Activated effector memory CD4-positive, alpha-beta T cell treated with anti-CD3 and anti-CD28 coated beads, Interleukin-2, amount 50 U/mL, for 16 hours (primary cell): ENCODE measurements around the gene UGT2B11.
"Not testable (repeated sequence)": the region's sequence is repeated elsewhere in the genome, so short reads cannot be mapped to it uniquely, and the experiment has no call there.

Source experiments
- DNase-seq: peaks from one replicate; pipeline ENCODE4 v3.0.0-alpha.2; 2020

Gene UGT2B11

GRCh38 chr4:69214716-69215115 lies at the start of gene UGT2B11:
UGT2B11 (minus strand) TSS chr4:69214748; CDS start chr4:69214722, 26 bp downstream.
- DNase-seq, result no peak

GRCh38 chr4:69253147-69253772 lies 38.7 kb upstream of the UGT2B11 start:
- DNase-seq, result not testable (repeated sequence)

GRCh38 chr4:69250884-69251283 lies 36.3 kb upstream of the UGT2B11 start:
- DNase-seq, result not testable (repeated sequence)

- not testable (repeated sequence) for DNase-seq
These were observed 28.2 kb upstream of the UGT2B11 start for GRCh38 chr4:69242562-69243240.

- not testable (repeated sequence) for DNase-seq
These were observed 27.2 kb upstream of the UGT2B11 start for GRCh38 chr4:69241746-69242145.

GRCh38 chr4:69240787-69241186 lies 26.2 kb upstream of the UGT2B11 start:
- DNase-seq, result not testable (repeated sequence)

- no peak for DNase-seq
These were observed 25.1 kb upstream of the UGT2B11 start for GRCh38 chr4:69239557-69240168.

- no peak for DNase-seq
These were observed 24.5 kb upstream of the UGT2B11 start for GRCh38 chr4:69239092-69239491.

- DNase-seq, result no peak
These were observed 10.3 kb upstream of the UGT2B11 start for GRCh38 chr4:69224891-69225290.

GRCh38 chr4:69223277-69223676 lies 8.7 kb upstream of the UGT2B11 start:
- not testable (repeated sequence) for DNase-seq

- not testable (repeated sequence) for DNase-seq
These were observed 3.9 kb upstream of the UGT2B11 start for GRCh38 chr4:69218491-69218890.

- DNase-seq, result no peak
These were observed 3.6 kb downstream of the UGT2B11 start for GRCh38 chr4:69210911-69211310.

GRCh38 chr4:69198506-69198905 lies 16.0 kb downstream of the UGT2B11 start:
- DNase-seq, result not testable (repeated sequence)

GRCh38 chr4:69196209-69196965 lies 18.2 kb downstream of the UGT2B11 start:
- DNase-seq, result no peak

GRCh38 chr4:69194166-69194565 lies 20.4 kb downstream of the UGT2B11 start:
- no peak for DNase-seq

- DNase-seq, result not testable (repeated sequence)
These were observed 22.6 kb downstream of the UGT2B11 start for GRCh38 chr4:69191905-69192304.

- not testable (repeated sequence) for DNase-seq
These were observed 23.9 kb downstream of the UGT2B11 start for GRCh38 chr4:69190621-69191020.

- not testable (repeated sequence) for DNase-seq
These were observed 32.9 kb downstream of the UGT2B11 start for GRCh38 chr4:69181519-69182169.

GRCh38 chr4:69179817-69180216 lies 34.7 kb downstream of the UGT2B11 start:
- not testable (repeated sequence) for DNase-seq

GRCh38 chr4:69178751-69179205 lies 35.8 kb downstream of the UGT2B11 start:
- DNase-seq, result not testable (repeated sequence)

GRCh38 chr4:69170233-69171134 lies 44.1 kb downstream of the UGT2B11 start:
- DNase-seq, result not testable (repeated sequence)
